ENCODE measurements around the gene DNAH2. TPM values are rescaled to one million over a fixed set of nuclear protein-coding genes. Genes with fewer than 3 reads are reported as not detected.

The DNAH2 gene
- total and polyA plus RNA-seq, 9 of the 15 experiments (the other 6 are each of a cell fraction or from before 2014, with no cell fraction given): 0.03 TPM; not detected in 8

- TF ChIP-seq SFPQ (IDR thresholded peaks at IDR 0.05; ENCODE audit: low read depth, low read length): no peak
- TF ChIP-seq CAMTA2 (CRISPR knock-in tag; conservative IDR thresholded peaks at IDR 0.05): no peak
- TF ChIP-seq E2F1 (CRISPR knock-in tag; IDR thresholded peaks at IDR 0.05): no peak
- no peak for TF ChIP-seq MCM5 (IDR thresholded peaks at IDR 0.05; ENCODE audit: low read depth)
- TF ChIP-seq ZNF561 (CRISPR knock-in tag; conservative IDR thresholded peaks at IDR 0.05): no peak
- TF ChIP-seq NEUROD1 (IDR thresholded peaks at IDR 0.05; ENCODE audit: borderline replicate concordance, low read depth, low read length, partially characterized antibody): peak; percentile 79
- TF ChIP-seq RBM25 (IDR thresholded peaks at IDR 0.05; ENCODE audit: low read depth, low read length, severe bottlenecking): peak; percentile 78
- TF ChIP-seq DDX20 (tag; IDR thresholded peaks at IDR 0.05; ENCODE audit: low read depth): no peak
- no peak for TF ChIP-seq ZNF778 (CRISPR knock-in tag; IDR thresholded peaks at IDR 0.05)
- no peak for TF ChIP-seq HLTF (IDR thresholded peaks at IDR 0.05)
- TF ChIP-seq SREBF2 (CRISPR knock-in tag; IDR thresholded peaks at IDR 0.05): no peak
- TF ChIP-seq NR3C1 (CRISPR knock-in tag; IDR thresholded peaks at IDR 0.05): no peak
- no peak for TF ChIP-seq ZBTB12 (CRISPR knock-in tag; IDR thresholded peaks at IDR 0.05)
- TF ChIP-seq BHLHE40 (IDR thresholded peaks at IDR 0.05; ENCODE audit: low read length): peak; percentile 85
- TF ChIP-seq PRPF4 (IDR thresholded peaks at IDR 0.05; ENCODE audit: insufficient read depth, low read depth, low read length, poor library complexity, severe bottlenecking): no peak
- no peak for TF ChIP-seq EWSR1 (IDR thresholded peaks at IDR 0.05; ENCODE audit: borderline replicate concordance, low read depth, partially characterized antibody)
- no peak for TF ChIP-seq NCOA1 (IDR thresholded peaks at IDR 0.05; ENCODE audit: low read depth)
- no peak for TF ChIP-seq RERE (CRISPR knock-in tag; IDR thresholded peaks at IDR 0.05; ENCODE audit: borderline replicate concordance)
Measured at GRCh38 chr17:7856811-7857712, 139.5 kb downstream of the DNAH2 start, which contains the start of gene NAA38 (continued).

Data from K562 (cell line).